GM18951 (cell line): ENCODE measurements around the gene TXNL1.

Experiments used
- POLR2A ChIP-seq: IDR thresholded peaks from 4 replicates; pipeline ENCODE4 v1.6.1; 2011; ENCODE audit warnings: mild to moderate bottlenecking; ENCODE audit not compliant: insufficient read length, insufficient read depth; ENCODE audit errors: extremely low read depth
- in situ Hi-C: fragments of 300-500 bp; cut with MboI; formaldehyde crosslinking; loops from one replicate; pipeline ENCODE4 v1.12.0; 2022; ENCODE audit warnings: low sequenced_read_pairs, mixed read lengths, inconsistent platforms; ENCODE audit not compliant: unreplicated experiment

The TXNL1 gene

DNA sequence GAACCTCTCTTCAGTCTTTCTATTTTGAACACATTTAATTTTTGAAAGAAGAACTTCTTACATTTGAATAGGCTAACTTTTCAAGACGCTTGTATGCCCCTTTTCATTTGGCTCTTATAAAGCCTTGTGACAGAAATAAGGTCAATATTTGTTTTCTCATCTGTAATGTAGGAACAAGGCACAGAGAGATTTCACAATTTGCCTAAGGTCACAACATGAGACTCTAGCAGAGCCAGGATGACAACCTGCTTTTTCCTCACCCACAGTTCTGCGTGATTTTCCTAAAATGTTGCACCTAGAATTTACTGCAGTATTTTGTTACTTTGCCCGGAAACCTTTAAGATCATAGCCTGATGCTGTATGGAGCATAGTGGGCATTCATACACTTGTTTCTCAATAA, 67.4 kb downstream of the TXNL1 start:
- no peak for TF ChIP-seq POLR2A
- in situ Hi-C loops: loop anchor here (25.0 kb wide), 1 partner anchor 1159 kb away; no protein-coding TSS in a partner anchor

DNA sequence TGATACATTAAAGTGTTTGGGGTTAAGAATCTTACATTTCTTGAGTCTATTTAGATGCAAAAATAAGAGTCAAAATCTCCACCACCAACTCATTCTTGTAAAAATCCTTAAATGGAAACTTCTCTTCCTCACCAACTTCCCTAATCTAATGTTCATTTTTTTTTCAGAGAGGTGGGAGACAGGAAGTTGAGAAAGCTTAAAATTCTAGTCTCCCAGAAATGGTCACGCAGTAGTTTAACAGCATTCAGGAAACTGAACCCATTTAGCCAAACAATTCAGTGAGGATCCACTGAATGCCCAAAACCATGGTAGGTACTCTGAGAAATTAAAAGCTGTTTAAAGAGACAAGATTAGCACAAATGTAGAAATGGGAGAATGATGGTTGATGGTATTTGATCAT, 69.0 kb downstream of the TXNL1 start:
- in situ Hi-C loops: loop anchor here (25.0 kb wide), 1 partner anchor 1157 kb away; no protein-coding TSS in a partner anchor

DNA sequence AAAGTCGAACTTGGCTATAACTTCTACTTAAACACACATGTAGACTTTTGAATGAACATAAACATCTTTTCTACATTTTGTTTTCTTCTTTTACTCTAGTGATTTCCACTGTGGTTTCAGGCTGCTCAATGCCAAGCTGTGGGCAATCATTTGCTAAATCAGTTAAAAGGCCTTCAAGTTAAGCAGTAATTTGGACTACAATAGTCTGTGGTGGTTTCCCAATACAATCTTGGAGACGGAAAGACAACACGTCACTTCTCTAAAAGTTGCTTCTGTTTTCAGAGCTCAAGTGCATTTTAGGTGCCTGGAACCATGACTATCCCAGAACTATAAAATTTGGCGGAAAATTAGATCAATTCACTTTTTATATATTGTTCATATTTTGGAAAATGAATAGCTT, 69.4 kb downstream of the TXNL1 start:
- in situ Hi-C loops: loop anchor here (25.0 kb wide), 1 partner anchor 1157 kb away; no protein-coding TSS in a partner anchor
- TF ChIP-seq POLR2A: no peak

More for the DNA sequence above, 69.0 kb downstream of the TXNL1 start:
- TF ChIP-seq POLR2A: no peak

DNA sequence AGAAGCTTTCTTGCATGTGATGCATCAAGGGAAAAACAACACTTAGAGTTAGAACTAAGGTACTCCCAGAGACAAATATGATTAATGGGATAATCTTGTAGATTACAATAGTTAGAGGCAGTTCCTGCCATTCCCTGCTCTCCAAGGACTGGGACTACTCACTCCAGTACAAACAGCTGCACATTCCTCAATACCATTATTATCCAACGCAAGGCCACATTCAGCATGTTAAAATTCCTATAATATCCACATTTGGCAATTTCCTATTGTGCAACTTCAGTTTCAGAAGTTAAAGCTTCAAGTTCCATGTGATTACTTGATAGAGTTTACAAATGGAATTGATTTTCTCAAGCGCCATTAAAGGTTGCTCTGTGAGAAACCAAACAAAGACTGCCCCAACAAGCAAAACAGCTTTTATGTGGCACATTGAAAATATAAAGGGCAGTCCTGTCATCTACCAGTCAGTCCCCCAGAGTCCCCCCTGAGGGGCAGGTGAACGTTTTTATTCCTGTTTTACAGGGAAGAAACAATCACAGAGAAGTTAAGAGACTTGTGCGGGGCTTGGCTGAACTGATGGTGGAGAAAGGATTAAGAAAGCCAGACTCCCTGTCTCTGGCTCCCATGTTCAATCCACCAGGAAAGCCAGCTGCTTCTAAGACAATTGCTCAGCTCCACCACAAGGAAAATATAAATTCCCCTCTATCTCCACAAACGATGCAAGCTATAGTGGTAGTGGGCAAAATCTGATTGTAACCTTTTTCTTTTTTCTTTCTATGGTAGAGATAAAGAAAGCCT, 72.6 kb downstream of the TXNL1 start:
- no peak for TF ChIP-seq POLR2A
- in situ Hi-C loops: loop anchor here (25.0 kb wide), 1 partner anchor 1153 kb away; no protein-coding TSS in a partner anchor

DNA sequence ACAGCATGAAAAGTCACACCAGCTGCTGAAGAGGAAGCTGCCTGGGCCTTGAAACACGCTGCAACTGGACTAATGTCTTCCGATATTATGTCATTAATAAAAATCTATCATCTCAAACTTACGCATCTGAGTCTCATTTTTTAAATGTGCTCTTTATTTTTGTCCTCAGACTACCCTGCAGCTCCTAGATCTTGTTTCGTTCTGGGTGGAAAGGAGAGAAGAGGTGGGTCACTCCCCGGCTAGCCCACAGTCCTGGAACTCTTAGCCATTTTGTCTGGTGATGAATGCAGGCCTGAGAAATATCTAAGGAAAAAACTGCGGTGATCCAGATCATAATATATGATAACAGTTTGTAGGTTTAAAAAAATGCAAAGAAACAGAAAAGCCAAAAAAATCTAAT, 73.3 kb downstream of the TXNL1 start:
- in situ Hi-C loops: loop anchor here (25.0 kb wide), 1 partner anchor 1153 kb away; no protein-coding TSS in a partner anchor
- TF ChIP-seq POLR2A: no peak

DNA sequence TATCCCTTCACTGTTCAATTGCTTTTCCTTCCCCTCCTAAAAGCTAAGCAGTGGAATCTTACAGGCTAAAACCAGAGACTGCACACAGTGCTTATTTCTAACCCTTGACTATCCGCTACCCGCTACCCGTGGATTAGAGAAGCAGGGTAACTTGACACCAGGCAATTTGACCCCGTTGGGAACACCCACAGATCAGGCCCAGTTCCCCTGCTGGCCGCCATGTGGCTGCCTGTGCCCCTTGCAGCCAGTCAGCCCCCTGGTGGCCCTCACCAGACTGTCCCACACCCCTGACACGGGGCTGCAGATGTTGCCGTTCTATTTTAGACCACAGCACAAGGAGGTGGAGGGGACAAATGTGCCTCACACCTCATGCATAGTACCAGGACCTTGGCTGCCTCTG, 74.8 kb downstream of the TXNL1 start:
- in situ Hi-C loops: loop anchor here (25.0 kb wide), 1 partner anchor 1151 kb away; no protein-coding TSS in a partner anchor
- TF ChIP-seq POLR2A: no peak

DNA sequence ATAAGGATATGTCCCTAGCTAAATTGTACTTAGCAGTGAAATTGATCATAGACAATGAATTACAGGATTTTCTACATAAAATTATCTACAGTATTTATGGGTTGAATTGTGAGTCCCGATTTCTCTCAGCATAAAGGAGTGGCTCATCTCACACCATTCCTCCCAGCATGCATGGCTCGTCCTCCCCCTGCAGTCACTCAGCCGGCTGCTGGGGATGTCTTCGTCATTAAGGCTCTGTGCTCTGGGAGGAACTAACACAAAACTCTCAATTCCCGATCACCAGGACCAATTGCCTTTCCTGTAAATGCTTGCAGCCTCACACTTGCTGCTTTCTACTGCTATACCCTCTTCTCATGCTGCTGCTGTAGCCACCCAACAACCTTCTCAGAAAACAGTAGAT, 75.9 kb downstream of the TXNL1 start:
- in situ Hi-C loops: loop anchor here (25.0 kb wide), 1 partner anchor 1150 kb away; no protein-coding TSS in a partner anchor
- TF ChIP-seq POLR2A: no peak

DNA sequence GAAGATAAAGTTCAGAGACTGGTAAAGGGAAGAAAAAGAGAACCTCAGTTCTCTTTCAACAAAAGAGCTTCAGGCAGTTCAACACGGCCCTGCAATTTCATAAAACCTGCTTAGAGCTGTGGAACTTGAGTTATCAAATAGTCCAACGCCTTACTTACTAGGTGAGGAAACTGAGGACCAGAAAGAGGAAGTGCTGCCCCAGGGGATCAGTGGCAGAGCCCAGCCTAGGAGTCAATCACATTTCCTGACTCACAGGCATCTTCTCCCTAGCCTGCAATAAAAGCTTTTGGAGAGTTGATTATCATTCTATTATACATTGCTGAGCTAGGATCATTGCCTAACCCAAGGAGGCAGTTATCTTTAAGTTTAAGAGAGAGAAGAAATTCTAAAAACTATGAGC, 77.4 kb downstream of the TXNL1 start:
- in situ Hi-C loops: loop anchor here (25.0 kb wide), 1 partner anchor 1149 kb away; no protein-coding TSS in a partner anchor
- TF ChIP-seq POLR2A: no peak

DNA sequence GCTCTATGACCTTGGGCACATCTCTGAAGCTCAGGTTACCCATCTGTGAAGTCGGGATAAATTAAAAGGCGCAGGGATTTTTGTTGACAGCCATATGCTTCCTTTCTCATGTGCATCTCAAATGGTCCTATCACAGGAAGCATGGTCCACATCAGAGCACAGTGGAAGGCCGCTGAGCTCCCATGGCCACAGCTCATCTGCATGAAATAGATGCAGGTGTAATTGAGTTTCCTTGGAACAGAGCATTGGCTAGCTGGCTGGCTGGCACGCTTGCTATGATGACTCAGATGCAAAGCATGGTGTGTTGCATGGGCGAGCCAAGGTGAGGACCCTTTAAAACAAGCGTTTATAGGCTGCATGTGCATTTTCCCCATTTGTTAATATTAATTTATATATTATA, 79.3 kb downstream of the TXNL1 start:
- TF ChIP-seq POLR2A: no peak
- in situ Hi-C loops: loop anchor here (25.0 kb wide), 1 partner anchor 1147 kb away; no protein-coding TSS in a partner anchor

DNA sequence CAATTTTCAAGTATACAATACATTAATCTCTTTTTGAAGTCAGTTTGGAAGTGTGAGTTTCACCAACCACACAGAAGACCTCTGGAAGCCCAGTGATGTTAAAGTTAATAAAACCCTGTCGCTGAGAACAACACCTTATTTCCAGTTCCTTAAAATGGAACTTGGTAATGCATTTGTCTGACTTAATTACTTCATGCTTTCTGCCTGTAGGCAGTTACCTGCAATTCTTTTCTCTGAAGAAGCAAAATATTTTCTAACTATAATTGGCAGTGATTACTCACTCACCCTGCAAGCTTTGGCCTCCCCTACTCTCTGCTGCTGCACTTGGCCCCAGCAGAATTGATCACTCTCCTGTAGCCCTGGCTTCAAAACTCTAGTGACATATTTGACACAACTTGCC, 81.5 kb downstream of the TXNL1 start:
- TF ChIP-seq POLR2A: no peak
- in situ Hi-C loops: loop anchor here (25.0 kb wide), 1 partner anchor 1145 kb away; no protein-coding TSS in a partner anchor

DNA sequence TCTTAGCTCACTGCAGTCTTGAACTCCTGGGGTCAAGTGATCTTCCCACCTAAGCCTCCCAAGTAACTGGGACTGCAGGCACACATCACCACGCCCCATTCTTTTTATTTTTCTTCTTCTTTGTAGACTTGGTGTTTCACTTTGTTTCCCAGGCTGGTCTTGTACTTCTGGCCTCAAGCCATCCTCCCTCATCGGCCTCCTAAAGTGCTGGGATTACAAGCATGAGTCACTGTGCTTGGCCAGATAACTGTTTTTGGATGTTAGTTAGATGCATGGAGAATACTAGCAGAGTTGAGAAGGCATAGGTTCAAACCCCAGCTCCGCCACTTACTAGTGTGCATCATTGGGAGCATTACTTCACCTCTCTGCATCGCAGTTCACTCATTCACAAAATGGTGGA, 88.3 kb downstream of the TXNL1 start:
- in situ Hi-C loops: loop anchor here (25.0 kb wide), 1 partner anchor 1138 kb away; no protein-coding TSS in a partner anchor

More for the DNA sequence above, 88.3 kb downstream of the TXNL1 start:
- no peak for TF ChIP-seq POLR2A
